ENCODE measurements around the gene TMTC2.

The TMTC2 gene

DNA sequence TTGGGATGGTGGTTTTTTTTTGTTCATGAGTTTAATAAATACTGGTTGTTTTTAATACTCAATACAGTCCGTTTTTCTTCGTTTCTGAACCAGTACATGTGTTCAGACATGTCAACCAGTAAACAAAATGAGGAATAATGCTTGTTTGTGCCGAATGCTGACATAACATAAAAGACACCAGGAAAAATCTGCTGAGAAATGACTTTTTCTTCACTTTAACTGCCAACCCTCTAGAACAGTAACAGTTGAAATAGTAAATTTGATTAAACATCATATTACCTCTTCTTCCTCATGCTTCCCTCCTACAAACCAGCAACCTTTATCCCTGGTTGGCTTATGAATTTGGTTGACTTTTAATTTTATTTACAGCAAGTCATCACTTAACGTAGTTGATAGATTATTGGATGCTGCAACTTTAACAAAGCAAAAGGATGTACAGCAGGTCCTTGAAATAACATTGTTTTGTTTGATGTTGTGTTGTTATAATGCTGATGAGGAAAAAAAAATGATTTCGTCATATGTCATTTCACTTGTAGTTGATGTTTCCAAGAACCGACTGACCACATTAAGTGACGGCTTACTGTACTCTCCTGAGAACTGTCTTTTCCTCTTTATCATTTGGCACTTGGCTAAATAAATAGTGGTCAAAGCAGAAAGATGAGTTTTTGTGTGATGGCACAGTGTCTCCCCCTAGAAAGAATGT lies 340.5 kb downstream of the TMTC2 start:
- TF ChIP-seq TEAD4 (IDR thresholded peaks at IDR 0.05) (no peak), YY1 (IDR thresholded peaks at IDR 0.05; ENCODE audit: low read depth) (no peak), EGR1 (IDR thresholded peaks at IDR 0.05) (no peak), CREB1 (IDR thresholded peaks at IDR 0.05; ENCODE audit: low read depth) (no peak), NFIC (IDR thresholded peaks at IDR 0.05) (no peak), RAD21 (IDR thresholded peaks at IDR 0.05; ENCODE audit: low read depth) (no peak), EP300 (IDR thresholded peaks at IDR 0.05; ENCODE audit: borderline replicate concordance) (no peak), TAF1 (IDR thresholded peaks at IDR 0.05; ENCODE audit: low read depth) (no peak), FOXM1 (IDR thresholded peaks at IDR 0.05; ENCODE audit: borderline replicate concordance, low read depth) (no peak), CEBPB (IDR thresholded peaks at IDR 0.05) (no peak), TCF12 (IDR thresholded peaks at IDR 0.05; ENCODE audit: low read depth) (no peak), ZBTB7A (IDR thresholded peaks at IDR 0.05; ENCODE audit: low read depth) (no peak)
- TF ChIP-seq, protein P1, sequence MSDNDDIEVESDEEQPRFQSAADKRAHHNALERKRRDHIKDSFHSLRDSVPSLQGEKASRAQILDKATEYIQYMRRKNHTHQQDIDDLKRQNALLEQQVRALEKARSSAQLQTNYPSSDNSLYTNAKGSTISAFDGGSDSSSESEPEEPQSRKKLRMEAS (IDR thresholded peaks at IDR 0.05) = no peak
- TF ChIP-seq, protein P2, sequence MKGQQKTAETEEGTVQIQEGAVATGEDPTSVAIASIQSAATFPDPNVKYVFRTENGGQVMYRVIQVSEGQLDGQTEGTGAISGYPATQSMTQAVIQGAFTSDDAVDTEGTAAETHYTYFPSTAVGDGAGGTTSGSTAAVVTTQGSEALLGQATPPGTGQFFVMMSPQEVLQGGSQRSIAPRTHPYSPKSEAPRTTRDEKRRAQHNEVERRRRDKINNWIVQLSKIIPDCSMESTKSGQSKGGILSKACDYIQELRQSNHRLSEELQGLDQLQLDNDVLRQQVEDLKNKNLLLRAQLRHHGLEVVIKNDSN (IDR thresholded peaks at IDR 0.05) = no peak
- TF ChIP-seq, protein P3, sequence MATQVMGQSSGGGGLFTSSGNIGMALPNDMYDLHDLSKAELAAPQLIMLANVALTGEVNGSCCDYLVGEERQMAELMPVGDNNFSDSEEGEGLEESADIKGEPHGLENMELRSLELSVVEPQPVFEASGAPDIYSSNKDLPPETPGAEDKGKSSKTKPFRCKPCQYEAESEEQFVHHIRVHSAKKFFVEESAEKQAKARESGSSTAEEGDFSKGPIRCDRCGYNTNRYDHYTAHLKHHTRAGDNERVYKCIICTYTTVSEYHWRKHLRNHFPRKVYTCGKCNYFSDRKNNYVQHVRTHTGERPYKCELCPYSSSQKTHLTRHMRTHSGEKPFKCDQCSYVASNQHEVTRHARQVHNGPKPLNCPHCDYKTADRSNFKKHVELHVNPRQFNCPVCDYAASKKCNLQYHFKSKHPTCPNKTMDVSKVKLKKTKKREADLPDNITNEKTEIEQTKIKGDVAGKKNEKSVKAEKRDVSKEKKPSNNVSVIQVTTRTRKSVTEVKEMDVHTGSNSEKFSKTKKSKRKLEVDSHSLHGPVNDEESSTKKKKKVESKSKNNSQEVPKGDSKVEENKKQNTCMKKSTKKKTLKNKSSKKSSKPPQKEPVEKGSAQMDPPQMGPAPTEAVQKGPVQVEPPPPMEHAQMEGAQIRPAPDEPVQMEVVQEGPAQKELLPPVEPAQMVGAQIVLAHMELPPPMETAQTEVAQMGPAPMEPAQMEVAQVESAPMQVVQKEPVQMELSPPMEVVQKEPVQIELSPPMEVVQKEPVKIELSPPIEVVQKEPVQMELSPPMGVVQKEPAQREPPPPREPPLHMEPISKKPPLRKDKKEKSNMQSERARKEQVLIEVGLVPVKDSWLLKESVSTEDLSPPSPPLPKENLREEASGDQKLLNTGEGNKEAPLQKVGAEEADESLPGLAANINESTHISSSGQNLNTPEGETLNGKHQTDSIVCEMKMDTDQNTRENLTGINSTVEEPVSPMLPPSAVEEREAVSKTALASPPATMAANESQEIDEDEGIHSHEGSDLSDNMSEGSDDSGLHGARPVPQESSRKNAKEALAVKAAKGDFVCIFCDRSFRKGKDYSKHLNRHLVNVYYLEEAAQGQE (IDR thresholded peaks at IDR 0.05; ENCODE audit: low read depth) = no peak

DNA sequence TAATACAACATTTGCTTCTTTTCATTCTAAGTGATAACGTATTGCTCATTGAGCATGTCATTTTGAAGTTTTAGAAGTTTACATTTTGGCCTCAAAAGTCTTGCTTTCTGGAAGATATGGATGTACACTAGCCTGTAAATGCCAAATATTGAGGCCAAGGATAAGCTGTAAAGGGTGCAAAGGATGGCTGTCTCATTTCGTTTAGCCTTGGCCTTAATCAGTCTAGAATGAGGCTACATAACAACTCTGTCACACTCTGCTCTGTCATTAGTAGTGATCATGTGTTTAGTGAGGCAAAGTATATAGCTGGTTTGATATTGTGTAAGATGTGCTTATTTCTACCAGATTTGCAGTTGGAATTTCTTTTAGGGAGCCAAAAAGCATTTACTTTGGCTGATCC lies 344.5 kb downstream of the TMTC2 start:
- TF ChIP-seq ZBTB7A (IDR thresholded peaks at IDR 0.05; ENCODE audit: low read depth) (no peak), RAD21 (IDR thresholded peaks at IDR 0.05; ENCODE audit: low read depth) (no peak), TCF12 (IDR thresholded peaks at IDR 0.05; ENCODE audit: low read depth) (no peak)
- TF ChIP-seq, protein P1 (IDR thresholded peaks at IDR 0.05) = no peak

DNA sequence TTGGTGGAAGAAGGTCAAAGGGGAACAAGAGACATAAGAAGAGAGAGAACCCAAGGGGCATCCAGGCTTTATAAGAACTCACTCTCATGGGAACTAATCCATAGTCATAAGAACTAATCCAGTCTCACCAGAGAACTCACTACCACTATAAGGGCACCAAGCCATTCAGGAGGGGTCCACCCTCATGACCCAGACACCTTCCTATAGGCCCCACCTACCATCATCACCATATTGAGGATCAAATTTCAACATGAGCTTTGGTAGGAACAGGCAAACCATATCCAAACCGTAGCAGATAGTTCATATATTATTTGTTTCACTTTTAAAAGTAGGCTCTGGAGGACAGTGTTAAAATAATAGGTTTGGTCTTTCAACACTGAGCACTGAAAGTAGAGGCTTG lies 350.1 kb downstream of the TMTC2 start:
- TF ChIP-seq TEAD4 (IDR thresholded peaks at IDR 0.05) (no peak), CREB1 (IDR thresholded peaks at IDR 0.05; ENCODE audit: low read depth) (no peak), NFIC (IDR thresholded peaks at IDR 0.05) (no peak), TAF1 (IDR thresholded peaks at IDR 0.05; ENCODE audit: low read depth) (no peak), CEBPB (IDR thresholded peaks at IDR 0.05) (no peak), ZBTB7A (IDR thresholded peaks at IDR 0.05; ENCODE audit: low read depth) (no peak), FOXM1 (IDR thresholded peaks at IDR 0.05; ENCODE audit: borderline replicate concordance, low read depth) (no peak), EGR1 (IDR thresholded peaks at IDR 0.05) (no peak), EP300 (IDR thresholded peaks at IDR 0.05; ENCODE audit: borderline replicate concordance) (no peak), RAD21 (IDR thresholded peaks at IDR 0.05; ENCODE audit: low read depth) (no peak), YY1 (IDR thresholded peaks at IDR 0.05; ENCODE audit: low read depth) (no peak), TCF12 (IDR thresholded peaks at IDR 0.05; ENCODE audit: low read depth) (no peak)
- TF ChIP-seq, protein P1 (IDR thresholded peaks at IDR 0.05) = no peak
- TF ChIP-seq, protein P2 (IDR thresholded peaks at IDR 0.05) = no peak
- TF ChIP-seq, protein P3 (IDR thresholded peaks at IDR 0.05; ENCODE audit: low read depth) = no peak

DNA sequence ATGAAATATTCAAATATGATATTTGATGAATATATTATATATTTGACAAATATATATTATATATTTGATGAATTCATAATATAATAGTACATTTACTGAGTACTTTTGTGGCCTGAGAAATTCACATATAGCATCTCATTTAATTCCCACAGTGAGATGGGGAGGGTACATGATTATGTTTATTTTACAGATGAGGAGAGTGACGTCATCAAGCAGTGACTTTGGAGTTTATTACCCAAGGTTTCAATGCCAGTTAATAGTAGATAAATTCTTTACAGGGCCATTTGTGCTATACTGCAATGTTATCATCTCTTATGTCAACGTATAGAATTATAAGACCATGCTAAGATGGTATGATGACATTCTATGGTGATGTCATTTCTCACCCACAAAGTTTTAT lies 352.7 kb downstream of the TMTC2 start:
- no peak for TF ChIP-seq TAF1 (IDR thresholded peaks at IDR 0.05; ENCODE audit: low read depth)
- no peak for TF ChIP-seq EGR1 (IDR thresholded peaks at IDR 0.05)
- no peak for TF ChIP-seq YY1 (IDR thresholded peaks at IDR 0.05; ENCODE audit: low read depth)

DNA sequence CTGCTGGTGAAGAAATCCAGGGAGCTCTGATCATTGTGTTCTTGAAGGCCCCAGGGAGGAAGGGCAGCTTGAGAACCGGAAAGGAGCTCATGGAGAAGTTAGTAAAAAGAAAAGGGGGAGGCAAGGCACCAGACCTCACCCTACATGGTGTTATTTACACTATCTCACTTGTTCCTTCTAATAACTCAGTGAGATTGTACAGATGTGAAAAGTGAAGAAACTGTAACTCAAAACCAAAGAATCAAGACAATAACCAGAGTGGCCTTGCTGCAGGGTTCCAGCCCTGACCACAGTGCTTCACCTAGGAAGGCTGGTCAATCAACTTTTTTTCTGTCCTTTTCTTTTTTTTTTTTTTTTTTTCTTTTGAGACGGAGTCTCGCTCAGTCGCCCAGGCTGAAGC lies 353.6 kb downstream of the TMTC2 start:
- TF ChIP-seq EGR1 (IDR thresholded peaks at IDR 0.05) = no peak
- TF ChIP-seq FOXM1 (IDR thresholded peaks at IDR 0.05; ENCODE audit: borderline replicate concordance, low read depth) = no peak
- no peak for TF ChIP-seq RAD21 (IDR thresholded peaks at IDR 0.05; ENCODE audit: low read depth)

DNA sequence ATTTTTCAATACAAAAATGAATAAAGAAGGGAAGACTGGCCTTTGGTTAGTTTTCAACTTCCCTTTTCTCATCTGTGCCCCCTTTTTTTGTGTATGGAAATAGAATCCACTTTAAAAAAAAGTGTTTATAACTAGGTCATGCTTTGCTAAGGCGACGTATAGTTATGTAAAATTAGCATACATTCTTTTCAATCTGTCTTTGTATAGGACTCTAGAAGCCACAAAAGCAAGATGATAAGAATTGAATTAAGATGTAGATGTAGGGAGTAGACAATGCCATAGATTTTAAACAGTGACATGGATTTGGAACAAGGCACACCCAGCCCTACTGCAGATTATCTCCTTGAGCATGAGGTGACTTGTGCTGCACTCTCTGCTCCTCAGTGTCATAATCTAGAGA lies 354.3 kb downstream of the TMTC2 start:
- TF ChIP-seq TCF12 (IDR thresholded peaks at IDR 0.05; ENCODE audit: low read depth) (no peak), EGR1 (IDR thresholded peaks at IDR 0.05) (no peak), TAF1 (IDR thresholded peaks at IDR 0.05; ENCODE audit: low read depth) (no peak), ZBTB7A (IDR thresholded peaks at IDR 0.05; ENCODE audit: low read depth) (no peak), EP300 (IDR thresholded peaks at IDR 0.05; ENCODE audit: borderline replicate concordance) (no peak), RAD21 (IDR thresholded peaks at IDR 0.05; ENCODE audit: low read depth) (no peak), FOXM1 (IDR thresholded peaks at IDR 0.05; ENCODE audit: borderline replicate concordance, low read depth) (no peak), CREB1 (IDR thresholded peaks at IDR 0.05; ENCODE audit: low read depth) (no peak)
- TF ChIP-seq, protein P3 (IDR thresholded peaks at IDR 0.05; ENCODE audit: low read depth) = no peak
- TF ChIP-seq, protein P2 (IDR thresholded peaks at IDR 0.05) = no peak
